ENCODE data around the gene PCMTD2. TPM values are rescaled to one million over a fixed set of nuclear protein-coding genes. Genes with fewer than 3 reads are reported as not detected.

The PCMTD2 gene
- polyA plus RNA-seq, 1 of the 3 experiments (the other 2 are of a cell fraction), result 50.7 TPM

DNA sequence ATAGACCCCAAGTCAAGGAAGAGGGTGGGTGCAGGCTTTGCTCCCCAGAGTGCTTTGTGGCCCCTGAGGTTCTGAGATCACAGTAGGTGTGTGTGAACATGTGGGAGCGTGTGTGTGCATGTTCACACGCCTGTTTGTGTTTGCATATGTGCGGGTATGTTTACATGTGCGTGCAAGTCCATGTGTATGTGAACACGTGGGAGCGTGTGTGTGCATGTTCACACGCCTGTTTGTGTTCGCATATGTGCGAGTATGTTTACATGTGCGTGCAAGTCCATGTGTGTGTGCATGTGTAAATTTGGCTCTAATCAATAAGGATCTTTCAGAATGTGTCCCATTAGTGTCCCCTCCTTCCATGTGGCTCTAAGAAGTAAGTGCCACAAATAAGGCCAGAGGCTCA is 41.4 kb upstream of the PCMTD2 start:
- Histone ChIP-seq H2AFZ (ENCODE audit: low read depth) (no peak overlapping the region), H3K4me1 (ENCODE audit: control insufficient read depth in 1 of 2, insufficient read depth in 2 of 2, low read depth in 1 of 2, low read length in 1 of 2) (peaks cover 0 to 50% of the 10 kb centered on the region in 2 experiments; a peak in 1 of 4 replicates), H3K9me3 (no peaks in the 10 kb centered on the region), H3K27ac (ENCODE audit: low read depth in 2 of 2, low read length in 1 of 2) (peak overlapping the region in 1 of 2 experiments; percentile 47; a peak in 1 of 4 replicates), H3K9me2 (no peaks in the 10 kb centered on the region), H3K27me3 (ENCODE audit: insufficient read depth) (peaks cover 11% of the 10 kb centered on the region), H3K4me2 (no peak overlapping the region), H3K36me3 (replicated peaks in 1 of 2; ENCODE audit: control insufficient read depth in 1 of 2, insufficient read depth in 2 of 2, low read length in 1 of 2) (no peaks in the 10 kb centered on the region), H3F3A (replicated peaks; ENCODE audit: insufficient read depth) (no peaks in the 10 kb centered on the region), H3K9ac (no peak overlapping the region), H3K4me3 (ENCODE audit: low read depth in 2 of 2, low read length in 1 of 2) (no peak overlapping the region), H4K20me1 (ENCODE audit: insufficient read depth) (no peaks in the 10 kb centered on the region), H3K79me2 (ENCODE audit: insufficient read depth) (no peaks in the 10 kb centered on the region)
- DNase-seq, result no peak
- ChIA-PET POLR2A (no interaction called here), CTCF (no interaction called here)
- 66% methylated on average over 6 of the region's 10 CpGs for WGBS (ENCODE audit: low lambda C conversion rate)
- no peak for TF ChIP-seq CHD2 (IDR thresholded peaks at IDR 0.05; ENCODE audit: low read length, partially characterized antibody)
- TF ChIP-seq, protein P1, sequence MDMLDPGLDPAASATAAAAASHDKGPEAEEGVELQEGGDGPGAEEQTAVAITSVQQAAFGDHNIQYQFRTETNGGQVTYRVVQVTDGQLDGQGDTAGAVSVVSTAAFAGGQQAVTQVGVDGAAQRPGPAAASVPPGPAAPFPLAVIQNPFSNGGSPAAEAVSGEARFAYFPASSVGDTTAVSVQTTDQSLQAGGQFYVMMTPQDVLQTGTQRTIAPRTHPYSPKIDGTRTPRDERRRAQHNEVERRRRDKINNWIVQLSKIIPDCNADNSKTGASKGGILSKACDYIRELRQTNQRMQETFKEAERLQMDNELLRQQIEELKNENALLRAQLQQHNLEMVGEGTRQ (IDR thresholded peaks at IDR 0.05; ENCODE audit: borderline replicate concordance, low read depth, low read length), result no peak
- no peak for TF ChIP-seq RCOR1 (IDR thresholded peaks at IDR 0.05; ENCODE audit: low read length)
- no peak for TF ChIP-seq MXI1 (IDR thresholded peaks at IDR 0.05; ENCODE audit: low read depth, low read length)
- TF ChIP-seq, protein P2, sequence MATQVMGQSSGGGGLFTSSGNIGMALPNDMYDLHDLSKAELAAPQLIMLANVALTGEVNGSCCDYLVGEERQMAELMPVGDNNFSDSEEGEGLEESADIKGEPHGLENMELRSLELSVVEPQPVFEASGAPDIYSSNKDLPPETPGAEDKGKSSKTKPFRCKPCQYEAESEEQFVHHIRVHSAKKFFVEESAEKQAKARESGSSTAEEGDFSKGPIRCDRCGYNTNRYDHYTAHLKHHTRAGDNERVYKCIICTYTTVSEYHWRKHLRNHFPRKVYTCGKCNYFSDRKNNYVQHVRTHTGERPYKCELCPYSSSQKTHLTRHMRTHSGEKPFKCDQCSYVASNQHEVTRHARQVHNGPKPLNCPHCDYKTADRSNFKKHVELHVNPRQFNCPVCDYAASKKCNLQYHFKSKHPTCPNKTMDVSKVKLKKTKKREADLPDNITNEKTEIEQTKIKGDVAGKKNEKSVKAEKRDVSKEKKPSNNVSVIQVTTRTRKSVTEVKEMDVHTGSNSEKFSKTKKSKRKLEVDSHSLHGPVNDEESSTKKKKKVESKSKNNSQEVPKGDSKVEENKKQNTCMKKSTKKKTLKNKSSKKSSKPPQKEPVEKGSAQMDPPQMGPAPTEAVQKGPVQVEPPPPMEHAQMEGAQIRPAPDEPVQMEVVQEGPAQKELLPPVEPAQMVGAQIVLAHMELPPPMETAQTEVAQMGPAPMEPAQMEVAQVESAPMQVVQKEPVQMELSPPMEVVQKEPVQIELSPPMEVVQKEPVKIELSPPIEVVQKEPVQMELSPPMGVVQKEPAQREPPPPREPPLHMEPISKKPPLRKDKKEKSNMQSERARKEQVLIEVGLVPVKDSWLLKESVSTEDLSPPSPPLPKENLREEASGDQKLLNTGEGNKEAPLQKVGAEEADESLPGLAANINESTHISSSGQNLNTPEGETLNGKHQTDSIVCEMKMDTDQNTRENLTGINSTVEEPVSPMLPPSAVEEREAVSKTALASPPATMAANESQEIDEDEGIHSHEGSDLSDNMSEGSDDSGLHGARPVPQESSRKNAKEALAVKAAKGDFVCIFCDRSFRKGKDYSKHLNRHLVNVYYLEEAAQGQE (IDR thresholded peaks at IDR 0.05; ENCODE audit: low read depth, low read length), result no peak
- TF ChIP-seq, protein P3, sequence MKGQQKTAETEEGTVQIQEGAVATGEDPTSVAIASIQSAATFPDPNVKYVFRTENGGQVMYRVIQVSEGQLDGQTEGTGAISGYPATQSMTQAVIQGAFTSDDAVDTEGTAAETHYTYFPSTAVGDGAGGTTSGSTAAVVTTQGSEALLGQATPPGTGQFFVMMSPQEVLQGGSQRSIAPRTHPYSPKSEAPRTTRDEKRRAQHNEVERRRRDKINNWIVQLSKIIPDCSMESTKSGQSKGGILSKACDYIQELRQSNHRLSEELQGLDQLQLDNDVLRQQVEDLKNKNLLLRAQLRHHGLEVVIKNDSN (IDR thresholded peaks at IDR 0.05; ENCODE audit: borderline replicate concordance, low read depth), result no peak
- TF ChIP-seq FOSL2 (IDR thresholded peaks at IDR 0.05; ENCODE audit: borderline replicate concordance, low read depth), result no peak
- TF ChIP-seq RAD21 (IDR thresholded peaks at IDR 0.05; ENCODE audit: low read length), result no peak
- no peak for TF ChIP-seq RFX5 (IDR thresholded peaks at IDR 0.05; ENCODE audit: low read length)
- no peak for TF ChIP-seq EP300 (IDR thresholded peaks at IDR 0.05; ENCODE audit: borderline replicate concordance in 1 of 2, low read depth in 1 of 2, low read length in 1 of 2)
- no peak for TF ChIP-seq TCF12 (IDR thresholded peaks at IDR 0.05)
- TF ChIP-seq TEAD4 (IDR thresholded peaks at IDR 0.05; ENCODE audit: borderline replicate concordance, insufficient read depth), result no peak
- TF ChIP-seq, protein P4, sequence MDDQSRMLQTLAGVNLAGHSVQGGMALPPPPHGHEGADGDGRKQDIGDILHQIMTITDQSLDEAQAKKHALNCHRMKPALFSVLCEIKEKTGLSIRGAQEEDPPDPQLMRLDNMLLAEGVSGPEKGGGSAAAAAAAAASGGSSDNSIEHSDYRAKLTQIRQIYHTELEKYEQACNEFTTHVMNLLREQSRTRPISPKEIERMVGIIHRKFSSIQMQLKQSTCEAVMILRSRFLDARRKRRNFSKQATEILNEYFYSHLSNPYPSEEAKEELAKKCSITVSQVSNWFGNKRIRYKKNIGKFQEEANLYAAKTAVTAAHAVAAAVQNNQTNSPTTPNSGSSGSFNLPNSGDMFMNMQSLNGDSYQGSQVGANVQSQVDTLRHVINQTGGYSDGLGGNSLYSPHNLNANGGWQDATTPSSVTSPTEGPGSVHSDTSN (IDR thresholded peaks at IDR 0.05), result no peak
- no peak for TF ChIP-seq GATA2 (CRISPR knock-in tag; IDR thresholded peaks at IDR 0.05)
- TF ChIP-seq ELF1 (IDR thresholded peaks at IDR 0.05), result no peak
- TF ChIP-seq, protein P5, sequence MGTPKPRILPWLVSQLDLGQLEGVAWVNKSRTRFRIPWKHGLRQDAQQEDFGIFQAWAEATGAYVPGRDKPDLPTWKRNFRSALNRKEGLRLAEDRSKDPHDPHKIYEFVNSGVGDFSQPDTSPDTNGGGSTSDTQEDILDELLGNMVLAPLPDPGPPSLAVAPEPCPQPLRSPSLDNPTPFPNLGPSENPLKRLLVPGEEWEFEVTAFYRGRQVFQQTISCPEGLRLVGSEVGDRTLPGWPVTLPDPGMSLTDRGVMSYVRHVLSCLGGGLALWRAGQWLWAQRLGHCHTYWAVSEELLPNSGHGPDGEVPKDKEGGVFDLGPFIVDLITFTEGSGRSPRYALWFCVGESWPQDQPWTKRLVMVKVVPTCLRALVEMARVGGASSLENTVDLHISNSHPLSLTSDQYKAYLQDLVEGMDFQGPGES (IDR thresholded peaks at IDR 0.05; ENCODE audit: low read depth, low read length), result no peak
- no peak for TF ChIP-seq SIN3A (IDR thresholded peaks at IDR 0.05; ENCODE audit: borderline replicate concordance, low read depth, low read length)
- TF ChIP-seq NFIC (IDR thresholded peaks at IDR 0.05; ENCODE audit: borderline replicate concordance), result no peak
- TF ChIP-seq FOXM1 (IDR thresholded peaks at IDR 0.05; ENCODE audit: low read depth), result no peak
